WERI-Rb-1 (cell line): ENCODE measurements around the gene SLC22A13.
"Not testable (repeated sequence)": the region's sequence is repeated elsewhere in the genome, so short reads cannot be mapped to it uniquely, and the experiment has no call there.

Experiments used
- DNase-seq: peaks from one replicate; pipeline ENCODE4 v3.0.0-alpha.2; 2020
- H3K27ac ChIP-seq: fragments of 250-450 bp; sonication (Bioruptor Pico); 2 replicates; pipeline ENCODE4 v1.5.1; 2020; ENCODE audit warnings: mild to moderate bottlenecking, moderate library complexity
- H3K27me3 ChIP-seq: fragments of 250-450 bp; sonication (Bioruptor Pico); 2 replicates; pipeline ENCODE4 v1.5.1; 2021; ENCODE audit warnings: mild to moderate bottlenecking, low read depth, moderate library complexity; ENCODE audit not compliant: insufficient read depth, severe bottlenecking
- H3K36me3 ChIP-seq: fragments of 250-450 bp; sonication (Bioruptor Pico); 2 replicates; pipeline ENCODE4 v1.5.1; 2020; ENCODE audit warnings: mild to moderate bottlenecking, moderate library complexity
- H3K4me3 ChIP-seq: 2 replicates; pipeline ENCODE4 v1.5.1; 2011; ENCODE audit warnings: low read depth, mild to moderate bottlenecking, control low read depth, low read length
- H3K9me3 ChIP-seq: fragments of 250-450 bp; sonication (Bioruptor Pico); 2 replicates; pipeline ENCODE4 v1.5.1; 2021; ENCODE audit warnings: mild to moderate bottlenecking, moderate library complexity; ENCODE audit not compliant: severe bottlenecking
- TF ChIP-seq, protein P1 (sequence below): IDR thresholded peaks from 2 replicates; pipeline ENCODE4 v1.5.1; 2011; ENCODE audit warnings: low read depth, mild to moderate bottlenecking, control low read depth, inconsistent platforms, low read length

The SLC22A13 gene

DNA sequence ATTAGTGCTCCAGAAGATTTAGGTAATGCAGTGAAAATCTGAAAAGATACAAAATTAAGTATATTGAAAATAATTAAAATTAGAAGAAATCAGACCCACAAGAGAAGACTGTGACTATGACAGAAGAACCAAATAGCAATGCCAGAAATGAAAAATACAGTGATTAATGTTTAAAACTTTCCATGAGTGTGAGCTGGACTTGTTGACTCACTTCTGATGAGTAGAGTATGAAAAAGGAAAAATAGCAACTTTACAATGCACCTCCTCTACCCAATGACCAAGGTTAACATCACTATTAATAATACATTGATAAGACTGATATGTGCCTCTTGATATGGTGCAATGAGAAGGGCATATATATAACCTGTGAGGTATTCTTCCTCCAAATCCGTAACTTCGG is 39.3 kb upstream of the SLC22A13 start:
- Histone ChIP-seq H3K27ac (no peak overlapping the region), H3K9me3 (no peaks in the 10 kb centered on the region), H3K4me3 (no peak overlapping the region), H3K27me3 (no peaks in the 10 kb centered on the region), H3K36me3 (peaks cover 33% of the 10 kb centered on the region)
- DNase-seq: no peak
- TF ChIP-seq, protein P1, sequence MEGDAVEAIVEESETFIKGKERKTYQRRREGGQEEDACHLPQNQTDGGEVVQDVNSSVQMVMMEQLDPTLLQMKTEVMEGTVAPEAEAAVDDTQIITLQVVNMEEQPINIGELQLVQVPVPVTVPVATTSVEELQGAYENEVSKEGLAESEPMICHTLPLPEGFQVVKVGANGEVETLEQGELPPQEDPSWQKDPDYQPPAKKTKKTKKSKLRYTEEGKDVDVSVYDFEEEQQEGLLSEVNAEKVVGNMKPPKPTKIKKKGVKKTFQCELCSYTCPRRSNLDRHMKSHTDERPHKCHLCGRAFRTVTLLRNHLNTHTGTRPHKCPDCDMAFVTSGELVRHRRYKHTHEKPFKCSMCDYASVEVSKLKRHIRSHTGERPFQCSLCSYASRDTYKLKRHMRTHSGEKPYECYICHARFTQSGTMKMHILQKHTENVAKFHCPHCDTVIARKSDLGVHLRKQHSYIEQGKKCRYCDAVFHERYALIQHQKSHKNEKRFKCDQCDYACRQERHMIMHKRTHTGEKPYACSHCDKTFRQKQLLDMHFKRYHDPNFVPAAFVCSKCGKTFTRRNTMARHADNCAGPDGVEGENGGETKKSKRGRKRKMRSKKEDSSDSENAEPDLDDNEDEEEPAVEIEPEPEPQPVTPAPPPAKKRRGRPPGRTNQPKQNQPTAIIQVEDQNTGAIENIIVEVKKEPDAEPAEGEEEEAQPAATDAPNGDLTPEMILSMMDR: no peak

DNA sequence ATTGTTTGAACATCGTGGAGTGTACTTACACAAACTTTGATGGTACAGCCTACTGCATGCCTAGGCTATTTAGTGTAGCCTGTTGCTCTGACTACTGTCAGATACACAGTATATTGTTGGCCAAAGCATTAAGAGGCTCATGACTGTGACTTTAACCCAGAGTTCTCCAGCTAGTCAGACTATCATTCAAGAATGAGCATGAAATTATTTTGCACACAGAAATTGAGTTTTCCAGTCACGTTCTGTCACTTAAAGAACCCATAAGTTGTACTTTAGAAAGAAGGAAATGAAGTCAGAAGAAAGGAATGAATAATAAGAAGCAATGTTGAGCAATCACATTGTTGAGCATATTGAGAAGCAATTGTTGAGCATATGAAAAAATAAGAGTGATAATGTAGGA is 37.6 kb upstream of the SLC22A13 start:
- DNase-seq: no peak
- peaks cover 29% of the 10 kb centered on the region for H3K36me3 ChIP-seq
- no peaks in the 10 kb centered on the region for H3K27me3 ChIP-seq
- no peaks in the 10 kb centered on the region for H3K9me3 ChIP-seq
- no peak overlapping the region for H3K4me3 ChIP-seq
- no peak overlapping the region for H3K27ac ChIP-seq
- TF ChIP-seq, protein P1: no peak

DNA sequence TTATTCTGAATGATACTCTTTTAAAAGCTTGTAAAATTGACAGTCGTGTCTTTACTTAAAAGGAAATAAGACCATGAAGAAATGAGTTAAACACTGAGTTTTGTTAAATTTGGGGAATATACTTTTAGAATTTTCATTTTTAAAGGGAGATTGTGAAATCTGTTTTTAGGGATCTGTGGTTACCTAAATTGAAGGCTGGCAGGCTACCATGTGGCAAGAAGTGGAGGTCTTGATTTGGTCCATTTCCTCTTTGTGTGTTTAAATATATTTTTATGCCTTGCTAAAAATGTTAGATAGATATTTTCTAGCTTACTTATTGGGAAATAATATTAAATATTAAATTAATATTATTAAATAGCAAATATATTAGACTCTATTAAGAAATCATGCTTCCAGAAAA is 36.6 kb upstream of the SLC22A13 start:
- H3K36me3 ChIP-seq: peaks cover 24% of the 10 kb centered on the region
- DNase-seq: no peak
- no peak overlapping the region for H3K4me3 ChIP-seq
- H3K27ac ChIP-seq: no peak overlapping the region
- no peaks in the 10 kb centered on the region for H3K9me3 ChIP-seq
- TF ChIP-seq, protein P1: no peak
- H3K27me3 ChIP-seq: no peaks in the 10 kb centered on the region

DNA sequence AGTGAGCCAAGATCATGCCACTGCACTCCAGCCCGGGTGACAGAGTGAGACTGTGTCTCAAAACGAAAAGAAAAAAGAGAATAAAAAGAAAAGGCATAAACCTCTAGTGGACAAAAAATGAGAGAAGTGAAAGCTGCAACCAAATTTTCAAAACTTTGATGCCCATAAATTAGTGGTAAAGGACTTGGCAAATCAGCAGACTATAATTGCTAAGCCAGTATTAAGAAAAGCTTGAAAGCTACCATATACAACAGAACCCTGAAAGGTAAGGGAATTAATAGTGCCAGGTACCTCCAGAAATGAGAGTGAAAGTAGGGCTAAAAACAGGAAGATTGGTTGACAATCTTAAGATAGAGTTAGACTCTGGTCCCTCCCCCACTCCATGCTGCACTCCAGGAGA is 32.9 kb upstream of the SLC22A13 start:
- Histone ChIP-seq H3K9me3 (no peaks in the 10 kb centered on the region), H3K27me3 (no peaks in the 10 kb centered on the region), H3K27ac (no peak overlapping the region), H3K4me3 (no peak overlapping the region), H3K36me3 (peaks cover 13% of the 10 kb centered on the region)
- no peak for DNase-seq
- TF ChIP-seq, protein P1: no peak

DNA sequence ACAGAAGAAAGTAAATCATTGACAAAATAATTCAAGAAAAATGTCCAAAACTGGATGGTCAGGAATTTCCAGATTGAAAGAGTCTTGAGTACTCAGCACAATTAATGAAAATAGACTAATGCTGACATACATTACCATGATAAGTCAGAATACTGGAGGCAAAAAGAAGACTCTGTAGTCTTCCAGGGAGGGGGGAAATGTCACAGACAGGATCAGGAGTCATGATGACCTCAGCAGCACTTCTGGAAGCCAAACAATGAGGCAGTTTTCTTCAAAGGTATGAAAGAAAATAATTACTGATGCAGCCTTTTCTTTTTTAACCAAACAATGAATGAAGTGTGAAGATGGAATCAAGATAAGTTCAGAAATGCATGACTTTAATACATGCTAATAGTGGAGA is 30.1 kb upstream of the SLC22A13 start:
- no peak overlapping the region for H3K4me3 ChIP-seq
- H3K27me3 ChIP-seq: no peaks in the 10 kb centered on the region
- H3K27ac ChIP-seq: no peak overlapping the region
- peaks cover 8% of the 10 kb centered on the region for H3K36me3 ChIP-seq
- TF ChIP-seq, protein P1: no peak
- no peaks in the 10 kb centered on the region for H3K9me3 ChIP-seq
- DNase-seq: no peak

DNA sequence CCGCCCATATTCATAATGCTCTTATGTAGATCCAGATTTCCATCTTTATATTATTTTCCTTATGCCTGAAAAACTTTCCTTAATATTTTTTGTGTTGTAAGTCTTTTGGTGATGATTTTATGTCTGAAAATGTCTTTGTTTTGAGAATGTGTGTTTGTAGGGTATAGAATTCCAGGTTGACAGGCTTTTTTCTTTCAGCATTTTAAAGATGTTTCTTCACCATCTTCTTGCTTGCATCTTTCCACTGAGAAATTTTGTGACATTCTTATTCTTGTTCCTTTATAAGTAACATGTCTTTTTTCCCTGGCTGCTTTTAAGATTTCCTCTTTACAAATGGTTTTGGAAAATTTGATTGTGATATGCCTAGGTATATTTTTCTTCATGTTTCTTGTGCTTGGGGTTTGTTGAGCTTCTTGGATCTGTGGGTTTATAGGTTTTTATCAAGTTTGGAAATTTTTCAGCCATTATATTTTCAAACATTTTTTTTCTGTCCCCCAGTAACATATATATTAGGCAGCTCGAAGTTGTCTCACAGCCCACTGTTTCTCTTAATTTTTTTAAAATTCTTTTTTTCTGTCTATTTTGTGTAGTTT is 27.1 kb upstream of the SLC22A13 start:
- no peak for DNase-seq
- H3K36me3 ChIP-seq: peaks cover 3% of the 10 kb centered on the region; the same call in 1 of the 2 replicates
- H3K27me3 ChIP-seq: no peaks in the 10 kb centered on the region
- no peak overlapping the region for H3K27ac ChIP-seq
- H3K4me3 ChIP-seq: no peak overlapping the region
- TF ChIP-seq, protein P1: no peak
- H3K9me3 ChIP-seq: no peaks in the 10 kb centered on the region

DNA sequence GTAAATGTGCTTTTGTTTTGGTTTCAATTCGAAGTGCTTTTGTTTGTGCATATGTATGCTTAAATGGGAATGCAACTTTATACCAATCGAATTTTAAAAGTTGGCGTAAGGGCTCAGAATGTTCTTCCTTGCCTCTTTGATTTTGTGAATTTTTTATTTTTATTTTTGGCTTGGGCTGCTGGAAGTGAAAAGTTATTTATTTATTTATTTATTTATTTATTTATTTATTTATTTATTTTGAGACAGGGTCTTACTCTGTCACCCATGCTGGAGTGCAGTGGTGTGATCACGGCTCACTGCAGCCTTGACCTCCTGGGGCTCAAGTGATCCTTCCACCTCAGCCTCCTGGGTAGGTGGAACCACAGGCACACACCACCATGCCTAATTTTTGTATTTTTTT is 22.8 kb upstream of the SLC22A13 start:
- not testable (repeated sequence) for H3K36me3 ChIP-seq, DNase-seq, H3K9me3 ChIP-seq, H3K27ac ChIP-seq, H3K27me3 ChIP-seq, H3K4me3 ChIP-seq
